ENCODE data around the gene GRIK1.

GRIK1 gene

DNA sequence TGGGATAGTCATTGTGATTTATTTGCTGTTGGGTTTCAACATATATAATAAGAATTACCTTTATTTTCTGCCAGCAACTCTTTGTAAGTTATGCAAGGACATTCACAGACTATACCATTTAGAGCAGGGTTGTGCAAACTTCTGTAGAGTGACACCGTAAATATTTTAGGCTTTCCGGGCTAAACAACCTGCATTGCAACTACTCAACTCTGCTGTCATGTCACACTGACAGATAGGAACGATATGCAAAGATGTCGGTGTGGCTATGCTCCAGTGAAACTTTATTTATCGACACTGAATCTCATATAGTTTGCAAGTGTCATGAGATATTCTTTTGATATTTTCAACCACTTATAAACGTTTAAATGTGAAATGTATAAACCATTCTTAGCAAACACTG lies 430.7 kb downstream of the GRIK1 start:
- no peak for DNase-seq

GRCh38 chr21:29508301-29508700 lies 431.5 kb downstream of the GRIK1 start:
- DNase-seq = no peak

DNA sequence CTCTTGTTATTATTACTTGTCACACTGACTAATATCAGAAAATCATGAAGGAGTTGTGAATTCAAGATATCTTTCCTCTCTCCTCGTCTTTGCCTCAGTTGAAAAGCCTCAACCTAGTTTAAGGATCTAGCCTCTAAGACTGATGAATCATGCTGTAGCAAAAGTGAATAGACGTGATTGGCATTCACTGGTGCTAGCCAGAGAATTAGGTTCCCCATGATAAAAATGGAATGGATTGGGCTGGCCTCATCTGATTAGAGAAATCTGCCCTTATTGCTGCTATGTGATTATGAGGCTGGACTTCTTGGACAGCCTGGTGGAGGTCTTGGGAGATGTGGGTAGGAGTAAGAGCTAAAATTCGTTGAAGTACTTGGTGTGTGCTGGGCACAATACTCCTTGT lies 432.8 kb downstream of the GRIK1 start:
- no peak for DNase-seq

DNA sequence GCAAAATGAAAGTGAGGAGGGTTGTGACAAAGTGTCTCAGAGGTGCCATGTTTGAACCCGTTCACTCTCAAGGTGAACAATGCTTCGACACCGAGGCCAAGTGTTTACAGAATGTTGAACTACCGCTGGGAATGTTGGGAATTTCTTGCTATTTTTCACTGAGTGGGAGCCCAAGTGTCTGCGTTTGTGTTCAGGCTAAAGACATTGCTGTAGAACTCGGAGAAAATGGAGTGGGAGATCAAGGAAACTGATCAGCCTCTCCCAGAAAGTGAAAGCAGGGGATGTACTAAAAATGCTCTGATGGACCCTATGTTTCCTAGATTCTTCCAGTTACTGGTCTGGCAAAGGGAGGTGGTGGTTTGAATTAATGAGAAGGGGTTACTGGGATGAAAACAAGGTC lies 433.6 kb downstream of the GRIK1 start:
- DNase-seq = no peak

GRCh38 chr21:29504751-29505321 lies 435.0 kb downstream of the GRIK1 start:
- DNase-seq = no peak

DNA sequence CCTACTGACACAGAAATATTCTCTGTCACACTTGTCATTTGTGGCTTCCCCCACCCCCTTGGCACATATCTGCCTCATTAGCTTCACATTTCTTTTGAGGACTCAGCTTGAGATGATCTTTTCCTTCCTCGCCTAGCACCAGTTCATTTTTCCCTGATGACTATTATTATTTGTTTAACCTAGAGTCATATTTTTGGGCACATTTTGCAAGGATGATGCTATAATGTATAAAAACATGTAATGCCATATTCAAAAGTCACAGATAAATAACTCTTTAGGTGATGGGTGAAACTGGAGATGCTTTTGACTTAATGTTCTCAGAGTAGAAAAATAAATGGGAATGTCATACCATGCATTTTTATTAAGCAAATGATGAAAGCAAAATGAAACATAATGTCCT lies 438.3 kb downstream of the GRIK1 start:
- no peak for DNase-seq

GRCh38 chr21:29499734-29500343 lies 440.0 kb downstream of the GRIK1 start:
- peak; percentile 20 for DNase-seq

- no peak for DNase-seq
Observed at GRCh38 chr21:29499229-29499628, 440.6 kb downstream of the GRIK1 start.

GRCh38 chr21:29496337-29496736 lies 443.5 kb downstream of the GRIK1 start:
- no peak for DNase-seq

DNA sequence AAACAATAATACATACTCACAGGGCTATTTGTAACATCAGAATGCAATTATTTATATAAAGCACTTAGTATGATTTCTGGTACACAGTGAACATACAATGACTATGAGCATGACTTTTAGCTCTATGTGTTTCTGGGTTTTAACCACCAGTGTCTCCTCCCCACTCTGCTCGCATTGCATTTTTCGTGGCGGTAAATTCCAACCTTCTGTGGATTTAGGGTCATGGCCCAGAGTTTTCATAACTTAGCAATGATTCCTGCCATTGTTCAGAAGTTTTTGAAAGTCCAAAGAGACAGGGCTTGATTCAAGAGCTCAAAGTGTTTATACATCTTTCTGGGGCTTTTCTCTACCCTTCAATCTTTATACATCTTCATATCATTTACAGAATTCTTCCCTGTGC lies 449.8 kb downstream of the GRIK1 start:
- DNase-seq = no peak

GRCh38 chr21:29487154-29487553 lies 452.6 kb downstream of the GRIK1 start:
- no peak for DNase-seq
